GM18519 (cell line): ENCODE data around the gene TOM1L2.

Source experiments
- ATAC-seq: cut with Tn5 transposase; IDR thresholded peaks from one replicate; pipeline ENCODE4 v1.9.1; 2021; ENCODE audit warnings: mild to moderate bottlenecking, moderate library complexity; ENCODE audit not compliant: unreplicated experiment, low FRiP score

The TOM1L2 gene

DNA sequence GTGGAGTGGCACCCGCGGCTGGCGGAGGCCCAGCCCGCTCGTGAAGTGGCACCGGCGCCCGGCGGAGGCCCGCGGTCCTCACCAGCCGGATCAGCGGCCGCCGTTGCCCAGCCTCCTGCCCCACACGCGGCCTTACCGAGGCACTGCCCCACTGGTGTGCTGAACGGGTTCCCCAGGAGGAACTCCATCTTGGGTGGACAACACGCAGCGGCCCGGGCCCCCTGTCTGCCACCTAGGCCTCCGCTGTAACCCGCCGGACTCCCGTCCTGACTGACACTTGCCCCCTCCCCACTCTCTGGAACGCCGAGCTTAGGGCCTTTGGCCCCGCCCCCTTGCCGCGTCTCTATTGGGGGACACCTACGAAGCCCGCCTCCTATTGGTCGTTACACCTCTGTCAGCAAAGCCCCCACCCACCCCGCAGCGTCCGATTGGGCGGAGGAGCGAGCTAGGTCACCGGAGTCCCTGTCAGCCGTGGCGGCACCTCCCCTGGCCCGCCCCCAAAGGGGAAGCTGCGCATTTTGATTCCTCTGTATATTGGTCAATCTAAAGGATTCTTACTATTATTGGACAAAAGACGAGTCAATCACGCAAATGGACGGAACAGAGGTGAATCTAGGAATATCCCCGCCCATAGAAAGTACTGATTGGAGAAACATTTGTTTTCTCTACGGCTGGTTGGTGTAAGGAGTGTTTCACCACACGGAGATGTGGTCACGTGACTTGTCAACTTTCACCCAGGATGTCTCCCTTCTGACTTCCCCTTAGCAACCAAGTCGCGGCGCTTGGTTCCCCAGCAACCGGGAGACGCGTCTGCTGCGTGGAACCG is at the start of gene TOM1L2, which contains the start of gene DRC3:
Gene TOM1L2, minus strand, starts transcription at position 275 of the 826 bp plus-strand sequence. Its CDS starts 87 bp downstream, at position 188.
Gene DRC3, plus strand, starts transcription at position 737 of the 826 bp plus-strand sequence. CDS start 4,737 bp downstream, outside the sequence.
- peak; percentile 88 for ATAC-seq

GRCh38 chr17:18021372-18021771 is 49.2 kb upstream of the TOM1L2 start:
- ATAC-seq: no peak

DNA sequence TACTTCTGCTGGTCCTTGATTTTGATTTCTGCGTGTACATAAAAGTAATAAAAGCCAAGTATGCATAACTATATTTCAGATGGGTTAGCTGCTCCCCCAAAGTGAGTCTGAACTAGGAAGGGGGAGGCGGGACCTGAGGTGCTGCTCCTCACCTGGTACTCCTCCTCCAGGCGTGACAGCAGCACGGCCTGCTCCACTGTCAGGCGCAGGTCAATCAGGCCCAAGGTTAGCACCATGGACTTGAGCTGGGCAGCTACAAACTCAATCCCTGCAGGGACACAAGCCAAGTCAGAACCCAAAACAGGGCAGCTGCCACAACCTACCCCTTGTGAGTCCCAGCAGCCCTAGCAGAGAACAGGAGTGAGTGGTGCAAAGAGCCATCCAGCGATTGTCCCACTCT is 48.8 kb upstream of the TOM1L2 start:
- no peak for ATAC-seq

- no peak for ATAC-seq
Observed at GRCh38 chr17:18019838-18020154, 47.6 kb upstream of the TOM1L2 start.

- ATAC-seq: no peak
Observed at GRCh38 chr17:18018411-18018921, 46.3 kb upstream of the TOM1L2 start.

- no peak for ATAC-seq
Observed at GRCh38 chr17:18017958-18018357, 45.8 kb upstream of the TOM1L2 start.

GRCh38 chr17:18016426-18016825 is 44.2 kb upstream of the TOM1L2 start:
- ATAC-seq: no peak

DNA sequence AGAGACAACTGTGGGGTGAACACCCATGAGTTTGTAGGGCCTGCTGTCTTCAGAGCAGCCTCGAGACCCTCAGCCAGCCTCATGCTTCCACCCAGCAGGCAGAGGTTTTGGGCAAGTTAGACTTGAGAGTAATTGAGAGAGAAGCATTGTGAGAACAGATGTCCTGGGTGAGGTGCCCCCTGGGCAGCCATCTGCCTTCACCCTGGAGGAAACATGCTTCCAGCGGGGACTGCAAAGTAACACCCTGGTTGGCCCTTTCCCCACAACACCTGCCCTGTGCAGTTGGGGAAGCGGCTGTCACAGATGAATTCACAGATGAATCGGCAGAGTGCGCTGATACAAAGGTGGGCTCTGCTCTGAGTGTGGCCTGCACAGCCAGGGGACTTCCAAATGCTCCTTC is 43.4 kb upstream of the TOM1L2 start:
- no peak for ATAC-seq

GRCh38 chr17:18014006-18014405 is 41.8 kb upstream of the TOM1L2 start:
- ATAC-seq: no peak

DNA sequence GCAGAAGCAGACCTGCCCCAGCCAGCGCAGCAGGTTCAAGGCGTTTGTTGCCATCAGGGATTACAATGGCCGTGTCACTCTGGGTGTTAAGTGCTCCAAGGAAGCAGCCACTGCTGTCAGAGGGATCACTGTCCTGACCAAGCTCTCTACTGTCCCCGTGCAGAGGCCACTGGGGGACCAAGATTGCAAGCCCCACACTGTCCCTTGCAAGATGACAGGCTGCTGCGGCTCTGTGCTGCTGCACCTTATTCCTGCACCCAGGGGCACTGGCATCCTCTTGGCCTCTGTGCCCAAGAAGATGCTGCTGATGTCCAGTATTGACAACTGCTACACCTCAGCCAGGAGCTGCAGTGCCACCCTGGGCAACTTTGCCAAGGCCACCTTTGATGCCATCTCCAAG is 39.1 kb upstream of the TOM1L2 start:
- no peak for ATAC-seq

DNA sequence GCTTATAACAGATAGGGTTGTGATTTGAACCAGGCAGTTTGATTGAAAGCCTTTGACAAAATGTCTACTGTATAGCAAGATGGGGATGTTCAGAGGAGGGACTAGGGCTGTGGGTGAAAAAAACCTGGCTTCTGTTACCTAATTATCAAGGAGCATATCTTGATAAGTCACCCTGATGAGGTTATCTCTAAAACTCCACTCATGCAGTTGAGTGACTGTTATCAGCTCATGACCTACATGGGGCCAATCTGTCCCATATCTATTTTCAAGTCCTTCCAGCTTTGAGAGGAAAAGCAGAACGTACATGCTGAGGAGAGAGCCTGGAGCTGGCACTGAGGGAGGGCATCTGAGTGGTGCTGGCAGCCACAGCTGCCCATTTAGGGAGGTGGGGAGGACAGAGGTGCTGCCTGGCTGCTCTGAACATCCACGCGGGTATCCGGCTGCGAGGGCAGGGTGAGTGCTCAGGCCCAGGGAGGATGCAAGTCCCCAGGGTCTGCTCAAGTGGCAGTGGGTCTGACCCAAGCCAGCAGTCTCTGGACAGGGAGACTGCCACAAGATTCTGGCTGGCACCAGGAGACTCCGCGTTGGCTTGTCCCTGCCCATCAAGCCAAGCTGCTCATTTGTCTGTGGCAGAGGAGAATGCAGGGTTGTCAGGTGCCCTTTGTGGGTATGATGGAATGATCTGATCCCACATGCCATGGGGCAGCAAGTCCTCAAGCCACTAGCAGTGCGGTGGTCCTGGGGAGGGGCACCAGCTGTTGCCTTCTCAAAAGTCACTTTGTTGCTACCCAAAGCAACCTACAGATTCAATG is 37.6 kb upstream of the TOM1L2 start:
- no peak for ATAC-seq

- ATAC-seq: no peak
Observed at GRCh38 chr17:18008496-18009268, 36.5 kb upstream of the TOM1L2 start.

DNA sequence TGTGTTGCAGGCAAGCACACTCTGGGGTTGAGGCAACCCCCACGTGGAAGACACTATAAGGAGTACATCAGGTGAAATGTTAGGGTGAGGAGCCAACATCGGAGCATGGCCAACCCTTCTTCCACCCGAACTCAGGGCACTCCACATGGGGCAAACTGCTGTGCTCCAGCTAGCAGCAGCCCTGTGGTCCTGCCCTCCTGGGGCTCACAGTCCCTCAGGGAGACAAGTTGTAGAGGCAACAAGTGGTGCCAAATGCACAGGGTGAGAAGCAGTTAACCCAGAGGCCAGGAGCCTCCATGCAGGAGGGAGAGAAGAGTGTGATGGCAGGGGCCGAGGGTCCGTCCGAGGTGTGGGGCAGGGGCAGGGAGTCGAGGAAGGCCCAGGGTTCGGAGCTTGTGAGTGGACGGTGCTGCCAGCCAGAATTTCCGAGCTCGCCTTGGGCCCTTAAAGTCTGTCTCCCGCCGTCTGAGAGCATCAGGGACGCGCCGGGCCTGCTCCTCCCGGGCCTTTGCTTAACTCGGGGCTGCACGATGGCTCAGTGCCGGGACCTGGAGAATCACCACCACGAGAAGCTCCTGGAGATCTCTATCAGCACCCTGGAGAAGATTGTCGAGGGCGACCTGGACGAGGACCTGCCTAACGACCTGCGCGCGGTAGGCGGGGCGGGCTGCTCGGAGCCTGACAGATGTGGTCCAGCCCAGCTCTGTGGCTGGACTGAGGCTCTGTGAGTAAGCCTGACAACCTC is 34.5 kb upstream of the TOM1L2 start:
- no peak for ATAC-seq

GRCh38 chr17:18005496-18005895 is 33.3 kb upstream of the TOM1L2 start:
- ATAC-seq: no peak

- ATAC-seq: no peak
Observed at GRCh38 chr17:18004884-18005305, 32.7 kb upstream of the TOM1L2 start.

DNA sequence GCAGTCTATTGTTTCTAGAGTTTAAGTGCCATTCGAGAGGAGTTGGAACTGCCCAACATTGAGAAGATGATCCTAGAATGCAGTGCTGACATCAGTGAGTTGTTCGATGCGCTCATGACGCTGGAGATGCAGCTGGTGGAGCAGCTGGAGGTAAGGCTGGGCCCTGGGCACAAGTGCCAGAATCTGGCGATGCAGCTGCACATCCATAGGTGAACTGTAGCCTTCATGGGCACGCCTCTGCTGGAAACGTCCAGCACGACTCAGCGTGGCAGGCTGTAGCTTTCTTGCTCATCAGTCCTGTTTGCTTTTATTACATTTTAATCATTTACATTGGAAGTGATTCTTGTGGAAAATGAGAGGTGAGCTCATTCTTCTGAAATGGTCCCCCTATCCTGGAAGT is 32.1 kb upstream of the TOM1L2 start:
- no peak for ATAC-seq

DNA sequence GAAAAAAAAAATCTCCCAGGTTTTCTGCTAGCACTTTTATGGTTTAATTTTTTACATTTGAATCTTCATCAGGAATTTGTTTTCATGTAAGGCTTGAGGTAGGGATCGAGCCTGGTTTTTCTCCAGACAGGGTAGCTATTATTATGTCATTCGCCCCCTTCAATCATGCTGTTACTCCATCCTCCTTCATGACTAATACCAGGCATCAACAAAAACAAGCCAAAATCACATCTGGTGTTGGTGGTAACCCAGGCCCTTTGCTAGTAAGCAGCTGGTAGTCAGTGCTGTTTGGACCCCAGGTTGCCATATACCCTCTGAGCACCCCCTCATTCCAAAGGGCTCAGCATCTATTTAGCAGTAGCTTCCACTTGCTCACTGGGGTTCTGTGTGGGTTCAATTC is 30.0 kb upstream of the TOM1L2 start:
- ATAC-seq: no peak

- no peak for ATAC-seq
Observed at GRCh38 chr17:18000030-18000408, 27.8 kb upstream of the TOM1L2 start.

- ATAC-seq: no peak
Observed at GRCh38 chr17:17999364-18000029, 27.3 kb upstream of the TOM1L2 start.
